Skin of body (tissue), 2 donors: ENCODE data around the gene PLEKHA8. TPM values are rescaled to one million over a fixed set of nuclear protein-coding genes. Genes with fewer than 3 reads are reported as not detected.

Experiments
- DNase-seq: peaks from one replicate; lab custom pipeline; 2025; lab: John Stamatoyannopoulos, UW
- total RNA-seq: library from RNA; depleted of rRNA; stranded (reverse); fragments of >200 nt; gene quantifications from one replicate; pipeline ENCODE4 v1.2.3, GENCODE V29; 2014

PLEKHA8 gene
- total RNA-seq, 1 donor from 2014 or later = 13.9 TPM

DNA sequence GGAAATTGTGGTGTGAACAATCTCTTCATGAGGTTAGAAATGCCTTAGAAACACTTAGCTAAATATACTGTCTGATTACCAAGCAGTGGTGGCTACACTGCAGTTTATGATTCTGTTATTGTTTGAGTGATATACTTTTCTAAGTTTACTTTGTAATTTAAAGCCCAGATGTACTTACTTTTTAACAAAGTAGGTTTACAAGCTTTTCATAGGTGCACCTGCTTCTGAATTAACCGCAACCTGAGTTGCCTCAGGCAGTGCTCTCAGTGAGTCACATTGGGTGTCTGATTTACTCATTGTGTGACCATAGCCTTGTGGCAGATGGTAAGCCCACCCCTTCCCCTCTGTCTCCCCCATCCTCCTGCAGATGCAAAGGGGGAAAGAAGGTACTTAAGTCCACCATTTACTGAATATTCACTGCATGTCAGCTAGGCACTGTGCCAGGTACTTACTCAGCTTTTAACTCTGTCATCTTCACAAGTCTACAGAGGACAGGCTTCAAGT, 115.6 kb downstream of the PLEKHA8 start:
- DNase-seq = no peak

DNA sequence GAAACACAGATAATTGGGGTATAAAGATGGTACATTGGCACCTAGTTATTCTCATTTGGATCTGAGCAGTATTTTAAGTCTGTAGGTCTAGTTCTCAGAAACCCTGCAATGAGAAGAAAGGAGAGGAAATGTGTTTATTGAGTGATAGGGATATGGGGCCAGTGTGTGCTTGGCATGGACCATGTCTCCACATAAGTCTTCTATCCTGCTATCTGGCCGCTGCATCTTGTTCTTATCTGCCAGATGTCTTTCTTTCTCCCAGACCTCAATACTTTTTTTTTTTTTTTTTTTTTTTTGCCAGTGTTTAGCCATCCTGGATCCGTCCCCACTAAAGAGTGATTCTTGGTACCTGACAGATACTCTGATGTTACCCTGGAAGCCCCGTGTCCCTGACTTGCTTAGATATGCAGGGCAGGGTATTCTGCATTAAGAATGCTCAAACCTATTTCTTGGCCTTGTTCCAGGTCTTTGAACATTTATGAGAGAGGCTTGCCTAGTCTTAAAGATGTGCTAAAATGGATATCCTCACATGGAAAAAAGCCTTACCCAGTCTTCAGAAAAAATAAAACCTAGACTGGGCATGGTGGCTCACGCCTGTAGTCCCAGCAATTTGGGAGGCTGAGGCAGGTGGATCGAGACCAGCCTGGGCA, 116.6 kb downstream of the PLEKHA8 start:
- DNase-seq = no peak

DNA sequence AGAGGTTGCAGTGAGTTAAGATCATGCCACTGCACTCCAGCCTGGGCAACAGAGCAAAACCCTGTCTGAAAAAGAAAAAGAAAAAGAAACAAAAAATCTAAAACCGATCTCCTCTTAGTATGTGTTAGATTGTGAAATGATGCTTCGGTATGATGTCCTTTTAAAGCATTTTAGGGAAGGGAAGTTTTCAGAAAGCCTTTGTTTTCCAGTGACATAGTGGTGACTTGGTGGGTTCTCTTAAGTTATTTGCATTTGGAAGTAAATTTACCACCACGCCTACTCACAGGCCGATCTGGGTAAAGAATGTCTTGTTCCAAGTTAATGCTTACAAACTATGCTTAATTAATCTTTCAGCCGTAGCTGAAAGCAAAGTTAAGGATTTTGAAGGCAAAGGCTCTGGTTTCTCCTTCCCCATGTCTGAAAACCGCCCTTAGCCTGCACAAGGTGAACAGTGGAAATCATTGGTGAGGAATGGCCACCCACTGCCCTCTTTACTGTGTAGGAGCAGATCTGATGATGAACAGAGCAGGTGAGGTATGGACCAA, 117.3 kb downstream of the PLEKHA8 start:
- no peak for DNase-seq

DNA sequence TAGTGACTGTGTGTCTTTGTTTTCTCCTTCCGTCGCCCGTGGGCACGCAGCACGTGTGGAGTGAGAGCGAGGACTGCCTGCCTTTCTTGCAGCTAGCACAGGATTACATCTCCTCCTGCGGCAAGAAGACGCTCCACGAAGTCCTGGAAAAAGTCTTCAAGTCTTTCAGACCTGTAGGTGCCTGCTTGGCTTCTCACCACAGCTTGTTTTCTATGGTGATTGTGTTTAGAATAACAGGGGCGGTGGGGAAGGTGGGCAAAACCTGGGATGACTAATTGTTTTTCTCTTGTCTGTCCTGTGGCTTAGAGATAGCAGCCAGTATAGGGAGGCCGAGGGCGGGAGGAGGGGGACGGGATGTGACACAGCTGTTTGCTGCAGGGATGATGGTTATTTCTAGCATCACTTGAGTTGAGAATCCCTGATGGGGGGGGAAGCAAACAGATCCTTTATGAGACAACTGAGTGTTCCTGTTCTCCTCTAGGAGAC, 118.0 kb downstream of the PLEKHA8 start:
- DNase-seq = no peak

DNA sequence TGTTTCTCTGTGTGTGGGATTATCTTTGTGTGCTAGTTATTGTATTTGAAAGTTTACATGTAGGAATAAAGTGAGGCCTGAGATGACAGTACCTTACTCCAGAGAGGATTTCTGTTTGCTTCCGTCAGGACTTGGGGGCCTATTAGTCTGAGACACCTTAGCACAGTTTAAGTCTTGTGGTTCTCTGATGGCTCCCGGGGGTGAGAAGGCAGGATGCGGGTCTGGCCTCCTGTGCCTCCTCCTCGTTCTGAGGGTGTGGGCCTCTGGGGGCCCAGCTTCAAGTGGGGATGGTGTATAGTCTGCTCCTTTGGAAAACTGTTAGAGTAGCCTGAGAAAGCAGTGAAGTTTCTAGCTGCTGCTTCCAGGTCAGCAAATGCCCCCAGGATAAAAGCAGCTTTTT, 119.0 kb downstream of the PLEKHA8 start:
- no peak for DNase-seq

DNA sequence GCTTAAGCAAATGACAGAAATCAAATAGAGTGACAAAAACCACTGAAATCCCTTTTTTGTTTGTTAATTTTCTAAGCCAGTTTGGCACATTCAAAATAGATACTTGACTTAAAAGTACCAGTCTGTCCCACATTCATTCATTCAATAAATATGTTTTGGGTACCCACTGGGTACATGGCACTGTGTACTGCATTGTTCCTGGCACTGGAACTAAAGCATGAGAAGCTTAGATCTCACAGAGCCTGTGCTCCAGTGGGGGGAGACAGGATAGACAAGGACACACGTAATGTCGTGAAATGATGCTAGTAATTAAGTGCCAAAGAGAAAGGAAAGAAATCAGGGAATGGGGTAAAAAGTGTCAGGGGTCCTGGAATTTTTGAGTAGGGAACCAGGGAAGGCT, 119.6 kb downstream of the PLEKHA8 start:
- no peak for DNase-seq

DNA sequence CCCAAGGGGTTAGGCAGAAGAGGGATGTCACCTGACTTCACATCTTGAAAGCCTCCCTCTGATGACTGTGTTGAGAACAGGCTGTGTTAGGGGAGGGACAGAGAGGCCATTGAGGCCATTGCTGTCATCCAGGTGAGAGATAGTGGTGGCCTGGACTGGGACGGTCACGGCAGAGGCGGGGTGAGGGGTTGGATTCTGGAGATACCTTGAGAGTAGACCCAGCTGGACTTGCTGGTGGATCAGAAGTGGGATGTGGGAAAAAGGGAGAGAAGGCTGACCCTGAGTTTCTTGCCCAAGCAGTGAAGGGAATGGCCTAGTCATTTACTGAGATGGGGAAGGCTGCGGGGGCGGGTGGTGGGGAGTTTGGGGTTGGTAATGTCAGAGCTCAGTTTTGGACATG, 120.2 kb downstream of the PLEKHA8 start:
- no peak for DNase-seq

DNA sequence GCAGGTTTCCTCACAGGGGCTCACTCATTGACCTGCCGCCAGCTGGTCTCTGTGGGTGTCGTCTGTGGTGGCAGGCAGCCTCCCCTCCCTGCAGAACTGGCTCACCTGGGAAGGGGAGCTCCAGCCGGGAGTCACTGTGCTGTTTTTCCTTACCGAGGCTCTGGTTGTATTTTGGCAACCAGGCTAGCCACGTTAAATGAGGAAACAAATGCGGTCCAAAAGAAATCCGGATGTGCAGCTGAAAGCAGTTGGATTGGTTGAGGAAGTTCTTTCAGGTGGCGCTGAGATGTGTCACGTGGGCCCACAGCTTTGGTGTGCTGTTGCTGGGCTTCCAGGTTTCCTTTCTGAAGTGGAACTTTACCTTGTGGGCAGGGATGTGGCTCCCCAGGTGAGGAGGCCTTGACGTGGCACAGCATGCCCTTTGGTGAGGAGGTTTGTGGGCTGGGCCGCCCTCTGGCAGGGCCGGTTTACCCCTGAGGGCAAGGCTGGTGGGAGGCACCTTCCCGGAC, 120.8 kb downstream of the PLEKHA8 start:
- DNase-seq = no peak

DNA sequence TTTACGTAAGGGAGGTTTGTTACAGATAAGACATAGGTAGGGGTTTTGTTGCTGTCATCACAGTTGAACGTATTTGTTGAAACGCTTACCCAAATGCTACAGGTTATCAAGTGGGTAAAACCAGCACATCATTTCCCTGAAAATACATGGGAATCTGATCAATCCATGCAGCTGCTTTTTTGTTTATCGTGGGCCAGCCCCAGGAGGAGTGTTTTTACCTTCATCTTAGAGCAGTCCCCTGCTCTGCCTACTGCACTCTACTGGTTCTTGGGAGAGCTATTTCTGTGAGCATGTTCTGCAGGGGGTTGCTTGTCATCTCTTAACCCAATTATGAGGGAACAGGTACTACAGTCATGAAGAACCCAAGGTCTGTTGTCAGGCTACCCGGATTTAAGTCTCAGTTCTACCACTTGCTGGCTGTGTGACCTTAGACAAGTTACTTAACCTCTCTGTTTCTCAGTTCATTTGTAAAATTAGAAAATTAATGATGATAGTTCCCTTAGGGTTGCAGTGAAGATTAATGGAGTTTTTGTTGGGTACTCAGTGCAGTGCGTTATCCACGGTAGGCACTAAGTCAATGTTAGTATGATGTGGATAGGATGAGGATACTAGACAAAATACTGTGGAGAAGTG, 121.5 kb downstream of the PLEKHA8 start:
- no peak for DNase-seq

DNA sequence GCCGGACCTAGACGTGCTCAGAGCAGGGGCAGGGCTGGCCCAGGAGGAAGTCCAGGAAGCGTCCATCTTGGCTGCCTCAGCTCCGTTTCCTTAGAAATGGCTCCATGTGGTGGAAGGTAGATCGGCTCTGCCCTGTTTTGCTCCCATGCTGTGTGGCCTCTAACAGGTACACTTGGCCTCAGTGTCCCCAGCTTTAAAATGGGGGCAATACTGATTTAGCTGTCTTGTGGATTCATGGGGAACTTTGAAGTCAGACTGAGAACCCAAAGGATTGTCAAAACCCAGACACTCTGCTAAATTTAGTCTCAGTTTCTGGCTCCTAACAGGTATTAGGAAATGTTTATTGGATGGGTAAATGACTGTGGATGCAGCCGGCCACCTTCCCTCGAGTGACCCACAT, 122.5 kb downstream of the PLEKHA8 start:
- no peak for DNase-seq

DNA sequence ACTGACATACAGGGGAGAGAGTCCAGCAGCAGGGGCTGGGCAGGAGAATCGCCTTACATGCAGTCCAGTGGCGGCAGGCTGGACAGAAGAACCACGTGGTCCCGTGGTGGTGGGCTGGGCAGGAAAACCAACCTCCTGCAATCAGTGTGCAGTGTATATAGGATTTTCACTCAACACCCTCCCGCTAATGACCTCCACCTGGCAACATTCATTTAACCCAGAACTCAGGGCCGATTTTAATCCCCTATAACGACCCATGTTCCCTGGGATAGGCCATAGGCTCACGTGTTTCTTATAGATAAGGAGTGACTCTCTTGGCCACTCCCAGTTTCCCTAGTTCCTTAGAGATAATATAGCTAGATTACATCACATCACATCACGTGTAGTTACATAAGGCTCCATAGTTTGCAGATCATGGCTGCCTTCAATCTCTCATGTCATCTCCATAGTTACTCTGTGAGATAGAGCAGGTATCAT, 125.9 kb downstream of the PLEKHA8 start:
- DNase-seq = no peak

DNA sequence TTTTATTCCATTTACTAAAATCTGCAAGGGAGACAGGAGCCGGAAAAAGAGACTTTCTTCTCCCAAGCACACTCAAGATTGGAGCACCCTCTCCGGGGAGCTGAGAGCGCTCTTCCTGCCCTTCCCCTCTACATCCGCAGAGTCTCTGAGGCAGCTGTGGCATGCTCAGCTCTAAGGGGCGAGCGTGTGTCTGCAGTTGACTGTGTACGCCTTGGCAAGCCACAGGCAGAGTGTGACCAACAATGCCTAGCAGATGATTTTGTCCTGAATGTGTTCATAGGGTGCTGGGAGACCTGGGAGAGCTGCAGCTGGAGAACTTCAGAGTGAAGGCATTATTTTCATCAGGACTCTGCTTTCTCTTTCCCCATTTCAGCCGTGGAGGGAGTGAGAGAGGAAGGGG, 127.3 kb downstream of the PLEKHA8 start:
- DNase-seq = no peak

DNA sequence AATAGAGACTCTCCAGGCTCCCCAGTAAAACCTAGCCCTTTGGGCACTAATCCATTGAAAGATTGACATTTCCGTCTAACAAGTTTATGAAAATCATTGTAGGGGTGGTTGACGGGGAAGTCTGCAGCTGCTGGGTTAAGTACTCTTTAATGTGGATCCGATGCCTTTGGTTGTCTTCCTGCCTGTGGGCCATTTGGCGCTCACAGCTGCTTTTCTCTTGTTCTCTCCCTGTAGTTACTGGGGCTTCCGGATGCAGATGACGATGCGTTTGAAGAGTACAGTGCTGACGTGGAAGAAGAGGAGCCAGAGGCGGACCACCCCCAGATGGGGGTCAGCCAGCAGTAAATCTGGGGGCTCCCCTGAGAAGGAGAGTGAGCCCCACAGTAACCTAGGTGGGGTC, 129.0 kb downstream of the PLEKHA8 start:
- peak; percentile 53 for DNase-seq

DNA sequence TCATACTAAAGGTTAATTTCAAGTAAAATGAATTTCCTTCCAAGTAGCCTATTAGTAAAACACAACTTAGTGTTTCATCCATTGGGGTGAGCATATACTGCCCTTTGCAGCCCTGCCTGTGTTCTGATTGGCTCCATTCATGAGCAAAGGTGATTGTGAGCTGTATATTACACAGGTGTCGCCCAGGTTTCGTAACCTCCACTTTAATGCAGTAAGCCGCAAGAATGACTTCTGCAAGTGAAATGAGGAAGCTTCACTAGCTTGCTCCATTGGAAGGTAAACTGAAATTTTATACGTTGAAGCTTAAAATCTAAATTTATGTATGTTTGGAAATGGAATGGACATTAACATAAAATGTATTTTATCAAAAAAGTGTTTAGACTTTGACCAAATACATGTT, 131.0 kb downstream of the PLEKHA8 start:
- DNase-seq = no peak

DNA sequence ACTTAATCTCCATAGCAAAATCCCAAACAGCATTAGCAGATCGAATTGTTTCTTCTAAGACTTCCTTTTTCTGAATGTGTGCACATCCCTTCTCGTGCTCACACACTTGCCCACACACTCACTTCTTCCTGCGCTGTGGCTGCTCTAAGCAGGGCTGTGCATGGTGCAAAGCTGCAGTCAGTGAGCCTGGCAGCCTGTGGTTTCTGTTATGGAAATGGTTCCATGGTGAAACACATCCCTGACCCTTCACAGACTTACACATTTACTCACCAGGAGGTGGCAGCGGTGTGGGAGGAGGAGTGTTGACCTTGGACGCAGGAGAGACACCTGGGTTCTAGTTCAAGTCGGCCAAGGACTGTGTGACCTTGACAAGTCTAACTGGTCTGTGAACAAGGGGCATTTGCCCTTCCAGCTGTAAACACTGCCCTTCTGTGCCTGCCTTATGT, 131.5 kb downstream of the PLEKHA8 start:
- no peak for DNase-seq

DNA sequence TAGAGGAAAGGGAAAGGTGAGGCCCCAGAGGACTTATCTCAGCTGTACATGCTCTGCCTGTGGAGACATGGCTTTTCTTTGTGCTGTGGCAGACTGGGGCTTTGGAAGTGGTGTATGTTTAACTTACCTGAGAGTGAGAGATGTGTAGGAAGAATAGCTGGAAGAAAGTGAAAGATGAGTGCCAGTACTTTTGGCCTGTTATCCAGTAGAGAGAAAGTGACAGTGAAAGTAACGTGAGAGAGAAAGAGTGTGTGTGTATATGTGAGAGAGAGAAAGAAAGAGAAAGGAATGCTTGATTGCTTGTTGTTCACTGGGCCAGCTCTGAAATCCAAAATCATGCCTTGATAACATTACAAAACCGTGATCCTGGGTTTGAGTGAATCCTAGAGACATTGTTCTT, 132.1 kb downstream of the PLEKHA8 start:
- DNase-seq = no peak

DNA sequence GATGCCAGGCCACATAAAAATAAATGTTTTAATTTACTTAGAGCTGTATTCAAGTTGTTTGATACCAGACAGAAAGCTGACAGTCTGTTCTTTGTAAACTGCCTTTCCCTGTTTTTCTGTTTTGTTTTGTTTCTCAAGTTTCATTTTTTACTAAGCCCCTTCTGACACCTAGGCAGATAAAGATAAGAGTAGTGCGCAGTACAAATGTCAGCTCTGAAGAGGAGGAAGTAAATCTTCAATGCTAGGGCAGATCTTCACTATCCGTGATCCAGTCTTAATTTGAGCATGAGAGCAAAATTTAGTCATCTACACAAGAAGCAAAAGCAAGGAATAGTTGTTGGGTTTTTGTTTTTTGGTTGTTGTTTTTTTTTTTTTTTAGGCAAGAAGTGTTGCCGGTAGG, 133.9 kb downstream of the PLEKHA8 start:
- no peak for DNase-seq

DNA sequence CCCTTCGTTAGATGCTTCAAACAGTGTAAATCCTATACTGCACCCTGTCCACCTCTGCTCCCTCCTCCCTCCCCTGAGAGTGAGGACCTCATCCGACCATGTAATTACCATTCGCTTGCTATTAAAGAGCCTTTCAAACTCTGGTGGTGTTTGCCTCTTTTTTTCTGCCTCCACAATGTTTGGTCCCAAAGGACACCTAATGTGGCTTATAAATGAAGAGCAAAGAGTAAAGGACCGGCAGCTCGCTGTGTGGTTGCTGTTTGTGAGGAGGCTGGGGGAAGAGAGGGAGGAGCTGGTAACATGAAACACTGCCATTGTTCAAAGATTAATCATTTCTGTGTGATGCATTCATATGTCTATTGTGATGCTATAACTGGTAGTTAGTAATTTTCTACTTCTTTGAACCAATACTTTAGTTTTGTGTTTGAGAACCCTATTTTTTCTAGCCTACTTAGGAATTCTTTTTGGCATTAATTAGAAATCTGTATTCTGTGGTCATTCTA, 134.5 kb downstream of the PLEKHA8 start:
- no peak for DNase-seq

DNA sequence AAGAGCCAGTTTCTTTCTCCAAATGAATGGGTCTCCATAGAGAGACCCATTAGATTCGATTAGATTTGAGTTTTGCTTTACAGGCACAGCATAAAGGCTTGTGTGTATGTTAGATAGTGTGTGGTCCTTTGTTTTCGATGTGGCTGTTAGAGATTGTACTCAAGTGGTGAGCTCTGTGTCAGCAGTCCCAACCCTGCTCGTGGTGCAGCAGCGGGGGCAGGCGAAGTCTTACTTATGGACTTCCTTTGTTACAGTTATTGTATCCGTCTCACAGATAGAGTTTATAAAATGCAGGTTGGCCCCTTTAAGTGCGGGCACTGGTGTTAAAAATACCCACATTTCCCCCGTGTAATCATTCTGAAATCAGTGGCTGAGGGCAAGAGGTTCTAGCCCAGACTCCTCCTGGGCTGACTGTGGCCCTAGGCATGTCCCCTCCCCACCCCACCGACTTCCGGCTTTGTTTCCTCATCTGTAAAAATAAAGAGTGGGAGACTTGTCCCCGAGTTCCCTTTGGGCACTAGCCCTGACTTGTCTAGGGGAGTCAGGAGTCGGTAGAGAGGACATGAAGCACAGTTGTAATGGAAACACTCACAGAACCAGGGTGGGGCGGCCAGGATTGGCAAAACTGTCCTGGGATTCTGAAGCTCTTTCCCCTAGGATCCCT, 135.2 kb downstream of the PLEKHA8 start:
- DNase-seq = no peak

DNA sequence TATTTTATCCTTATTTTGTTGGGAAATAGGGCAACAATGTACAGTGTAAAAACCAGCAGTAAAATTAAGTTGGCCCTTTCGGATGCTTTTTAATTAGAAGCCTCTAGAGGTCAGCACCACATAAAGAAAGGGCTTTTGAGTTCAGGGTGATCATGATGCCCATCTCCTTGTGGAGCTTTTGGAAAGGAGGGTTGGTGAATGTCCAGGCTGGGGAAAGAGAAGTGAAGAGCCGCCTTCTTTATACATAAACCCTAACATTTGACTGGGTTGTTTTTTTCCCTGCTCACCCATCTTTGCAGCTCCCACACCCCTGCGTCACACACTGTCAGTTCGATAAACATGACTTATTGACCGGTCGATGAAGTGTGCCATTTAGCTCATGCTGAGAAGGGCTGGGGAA, 136.4 kb downstream of the PLEKHA8 start:
- DNase-seq = no peak

DNA sequence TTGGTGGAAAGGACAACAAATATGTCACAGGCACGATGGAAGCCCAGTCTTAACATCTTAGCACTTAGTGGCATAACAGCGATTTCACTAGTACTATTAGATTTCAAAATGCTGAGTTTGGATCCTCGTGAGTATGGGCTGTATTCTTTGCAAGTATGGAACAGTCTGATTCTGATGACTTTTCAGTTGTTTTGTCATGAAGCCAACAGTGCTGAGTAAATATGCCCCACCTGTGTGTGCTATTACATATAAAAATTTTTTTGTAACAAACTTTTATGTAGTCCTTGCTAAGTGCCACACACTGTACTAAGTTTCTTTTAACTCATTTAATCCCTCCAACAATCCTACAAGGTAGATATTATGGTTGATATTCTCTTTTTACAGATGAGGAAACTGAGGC, 137.4 kb downstream of the PLEKHA8 start:
- DNase-seq = no peak
